Left lung (tissue), 10 donors: Measurements from ENCODE around the gene MS4A4E. TPM values are rescaled to one million over a fixed set of nuclear protein-coding genes. Genes with fewer than 3 reads are reported as not detected.

ENCODE experiments used
- ATAC-seq: fragments of 200-7000 bp; cut with Tn5 transposase; one replicate; pipeline ENCODE4 v1.9.1; 2020; ENCODE audit warnings: moderate library complexity
- DNase-seq, 4 donors: peaks; one replicate each; pipeline ENCODE4 v3.0.0-alpha.2; 2013 to 2020
- H3K27ac ChIP-seq, 2 donors: fragments of 200-600 bp; sonication (generic) in 1 of 2; one replicate each; pipeline versions ENCODE4 v1.5.0 to v1.8.0; 2020 to 2021
- H3K27me3 ChIP-seq, 2 donors: fragments of 200-600 bp; sonication (generic) in 1 of 2; one replicate each; pipeline versions ENCODE4 v1.5.0 to v1.8.0; 2020 to 2021
- H3K36me3 ChIP-seq, 2 donors: fragments of 200-600 bp; sonication (generic) in 1 of 2; one replicate each; pipeline versions ENCODE4 v1.5.0 to v1.8.0; 2020 to 2021
- H3K4me1 ChIP-seq, 2 donors: fragments of 200-600 bp; one replicate each; pipeline ENCODE4 v1.8.0; 2021
- H3K4me3 ChIP-seq, 2 donors: fragments of 200-600 bp; sonication (generic) in 1 of 2; one replicate each; pipeline versions ENCODE4 v1.5.0 to v1.8.0; 2020 to 2021; ENCODE audit warnings: mild to moderate bottlenecking in 1 of 2
- H3K9me3 ChIP-seq, 2 donors: fragments of 200-600 bp; sonication (generic) in 1 of 2; one replicate each; pipeline versions ENCODE4 v1.5.0 to v1.8.0; 2020 to 2021
- intact Hi-C, 2 donors: fragments of 100-400 bp; cut with DNase I; formaldehyde crosslinking; loops; one replicate each; pipeline versions ENCODE4 v1.11.2 to v1.14.2; 2022
- polyA plus RNA-seq, 6 donors: library from polyadenylated mRNA; unstranded; fragments of 120-200 nt; gene quantifications; one replicate each; pipeline ENCODE4 v1.2.1, GENCODE V29; 2013; ENCODE audit not compliant: insufficient read length in 6 of 6
- total RNA-seq, 2 donors: library from RNA; stranded (reverse); fragmentation: NEBNext Ultra II Directional; extraction: Animal tissue kit (Norgen Biotek cat#: 25700); gene quantifications; one replicate each; pipeline ENCODE4 v1.2.1, GENCODE V29; 2021
- TF ChIP-seq, protein P1 (sequence below), 2 donors: fragments of 200-600 bp; sonication (generic) in 1 of 2; IDR thresholded peaks; one replicate each; pipeline versions ENCODE4 v1.5.0 to v1.8.0; 2021; ENCODE audit warnings: antibody characterized with exemption in 2 of 2
- donor health status: DM: no; HTN: yes; CAD: no.
- donor health status: DM: no; HTN: no; CAD: no.

Gene MS4A4E
- total and polyA plus RNA-seq, 8 donors, result 1.2 to 3.0 (median 2.1) TPM

- H3K27me3 ChIP-seq, result no peaks in the 10 kb centered on the region
- no peaks in the 10 kb centered on the region for H3K36me3 ChIP-seq
- no peak overlapping the region for H3K27ac ChIP-seq
- H3K4me3 ChIP-seq, result no peak overlapping the region
- DNase-seq, result no peak
- ATAC-seq, result no peak
- intact Hi-C loops, result no loop called here
- H3K4me1 ChIP-seq, result peaks cover 0 to 8% of the 10 kb centered on the region in 2 donors
- TF ChIP-seq, protein P1, sequence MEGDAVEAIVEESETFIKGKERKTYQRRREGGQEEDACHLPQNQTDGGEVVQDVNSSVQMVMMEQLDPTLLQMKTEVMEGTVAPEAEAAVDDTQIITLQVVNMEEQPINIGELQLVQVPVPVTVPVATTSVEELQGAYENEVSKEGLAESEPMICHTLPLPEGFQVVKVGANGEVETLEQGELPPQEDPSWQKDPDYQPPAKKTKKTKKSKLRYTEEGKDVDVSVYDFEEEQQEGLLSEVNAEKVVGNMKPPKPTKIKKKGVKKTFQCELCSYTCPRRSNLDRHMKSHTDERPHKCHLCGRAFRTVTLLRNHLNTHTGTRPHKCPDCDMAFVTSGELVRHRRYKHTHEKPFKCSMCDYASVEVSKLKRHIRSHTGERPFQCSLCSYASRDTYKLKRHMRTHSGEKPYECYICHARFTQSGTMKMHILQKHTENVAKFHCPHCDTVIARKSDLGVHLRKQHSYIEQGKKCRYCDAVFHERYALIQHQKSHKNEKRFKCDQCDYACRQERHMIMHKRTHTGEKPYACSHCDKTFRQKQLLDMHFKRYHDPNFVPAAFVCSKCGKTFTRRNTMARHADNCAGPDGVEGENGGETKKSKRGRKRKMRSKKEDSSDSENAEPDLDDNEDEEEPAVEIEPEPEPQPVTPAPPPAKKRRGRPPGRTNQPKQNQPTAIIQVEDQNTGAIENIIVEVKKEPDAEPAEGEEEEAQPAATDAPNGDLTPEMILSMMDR (IDR thresholded peaks at IDR 0.05), result no peak
- peaks cover 0 to 4% of the 10 kb centered on the region in 2 donors for H3K9me3 ChIP-seq
Measured at GRCh38 chr11:60165538-60165937, 77.4 kb downstream of the MS4A4E start.

GRCh38 chr11:60164550-60165075 lies 78.3 kb downstream of the MS4A4E start:
- peaks cover 0 to 1% of the 10 kb centered on the region in 2 donors for H3K4me1 ChIP-seq
- H3K27ac ChIP-seq, result no peak overlapping the region
- no peaks in the 10 kb centered on the region for H3K36me3 ChIP-seq
- TF ChIP-seq, protein P1 (IDR thresholded peaks at IDR 0.05), result no peak
- H3K4me3 ChIP-seq, result no peak overlapping the region
- peaks cover 0 to 4% of the 10 kb centered on the region in 2 donors for H3K9me3 ChIP-seq
- DNase-seq (no peak), ATAC-seq (no peak)
- intact Hi-C loops, result no loop called here
- no peaks in the 10 kb centered on the region for H3K27me3 ChIP-seq

DNA sequence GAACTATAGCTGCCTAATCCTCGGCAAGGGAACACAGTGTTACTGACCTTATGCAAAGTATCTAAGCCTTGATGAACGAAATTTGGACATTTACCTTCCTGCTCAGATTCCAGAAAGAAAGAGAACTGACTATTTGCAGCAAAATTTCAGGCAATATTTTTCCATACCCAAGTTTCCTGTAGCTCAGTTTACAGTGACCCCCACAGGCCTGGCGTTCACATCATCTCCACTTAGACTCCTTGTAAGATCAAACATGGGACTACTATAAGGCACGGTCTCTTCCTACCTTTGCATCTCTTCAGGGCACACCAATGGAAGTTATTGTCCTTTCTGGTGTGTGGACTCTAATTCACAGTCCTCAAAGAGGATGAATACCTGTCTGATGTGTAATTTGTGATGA lies 81.2 kb downstream of the MS4A4E start:
- Histone ChIP-seq H3K9me3 (peaks cover 0 to 4% of the 10 kb centered on the region in 2 donors), H3K27ac (no peak overlapping the region), H3K4me3 (no peak overlapping the region), H3K27me3 (no peaks in the 10 kb centered on the region), H3K36me3 (no peaks in the 10 kb centered on the region), H3K4me1 (no peaks in the 10 kb centered on the region)
- intact Hi-C loops, result no loop called here
- ATAC-seq, result no peak
- DNase-seq, result no peak
- TF ChIP-seq, protein P1 (IDR thresholded peaks at IDR 0.05), result no peak

GRCh38 chr11:60161107-60161506 lies 81.8 kb downstream of the MS4A4E start:
- peaks cover 0 to 4% of the 10 kb centered on the region in 2 donors for H3K9me3 ChIP-seq
- no peaks in the 10 kb centered on the region for H3K27me3 ChIP-seq
- H3K4me3 ChIP-seq, result no peak overlapping the region
- H3K36me3 ChIP-seq, result no peaks in the 10 kb centered on the region
- ATAC-seq (no peak), DNase-seq (no peak)
- intact Hi-C loops, result no loop called here
- H3K4me1 ChIP-seq, result peaks cover 0 to 1% of the 10 kb centered on the region in 2 donors
- TF ChIP-seq, protein P1 (IDR thresholded peaks at IDR 0.05), result no peak
- H3K27ac ChIP-seq, result no peak overlapping the region

DNA sequence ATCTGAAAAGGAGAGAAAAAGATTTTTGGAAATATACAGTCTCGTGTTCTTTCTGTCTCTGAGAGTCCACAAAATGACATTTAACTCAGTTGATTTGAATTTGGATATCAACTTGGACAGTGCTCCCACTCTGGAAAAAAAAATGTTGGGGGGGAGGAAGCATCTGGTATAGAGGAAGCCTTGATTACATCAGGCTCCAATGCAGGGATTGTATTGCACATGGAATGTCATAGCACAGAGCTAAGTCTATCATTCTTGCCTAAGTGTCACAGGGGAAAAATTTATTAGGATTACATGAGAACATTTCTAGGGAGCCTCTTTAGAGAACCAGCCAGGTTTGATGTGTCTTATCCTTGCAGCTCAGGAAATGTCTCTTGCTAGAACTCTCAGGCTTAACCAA lies 83.1 kb downstream of the MS4A4E start:
- H3K27me3 ChIP-seq, result no peaks in the 10 kb centered on the region
- H3K27ac ChIP-seq, result no peak overlapping the region
- DNase-seq (no peak), ATAC-seq (no peak)
- peaks cover 0 to 4% of the 10 kb centered on the region in 2 donors for H3K9me3 ChIP-seq
- no peaks in the 10 kb centered on the region for H3K36me3 ChIP-seq
- H3K4me1 ChIP-seq, result peaks cover 0 to 8% of the 10 kb centered on the region in 2 donors
- TF ChIP-seq, protein P1 (IDR thresholded peaks at IDR 0.05), result no peak
- no peak overlapping the region for H3K4me3 ChIP-seq
- intact Hi-C loops, result no loop called here
